Measurements from ENCODE around the gene EPHA7.

DNA sequence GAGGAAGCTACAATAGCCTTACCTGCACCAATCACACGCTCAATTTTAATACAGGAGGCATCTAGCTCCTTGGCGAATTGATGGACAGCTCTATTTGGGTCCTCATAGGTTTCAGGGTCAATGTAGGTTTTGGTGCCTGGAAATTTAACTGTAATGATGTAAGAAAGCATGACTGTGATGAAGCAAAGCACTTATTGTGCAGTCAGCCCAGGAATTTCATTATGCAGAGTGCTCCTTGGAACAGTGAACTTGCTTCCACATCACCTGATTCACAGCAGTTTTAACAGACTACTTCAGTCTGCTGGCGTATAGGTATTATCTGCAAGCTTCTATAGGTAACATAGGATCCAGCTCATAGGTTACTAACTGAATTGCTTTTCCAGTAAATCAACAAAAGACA lies 160.0 kb downstream of the EPHA7 start:
- TF ChIP-seq, protein P1, sequence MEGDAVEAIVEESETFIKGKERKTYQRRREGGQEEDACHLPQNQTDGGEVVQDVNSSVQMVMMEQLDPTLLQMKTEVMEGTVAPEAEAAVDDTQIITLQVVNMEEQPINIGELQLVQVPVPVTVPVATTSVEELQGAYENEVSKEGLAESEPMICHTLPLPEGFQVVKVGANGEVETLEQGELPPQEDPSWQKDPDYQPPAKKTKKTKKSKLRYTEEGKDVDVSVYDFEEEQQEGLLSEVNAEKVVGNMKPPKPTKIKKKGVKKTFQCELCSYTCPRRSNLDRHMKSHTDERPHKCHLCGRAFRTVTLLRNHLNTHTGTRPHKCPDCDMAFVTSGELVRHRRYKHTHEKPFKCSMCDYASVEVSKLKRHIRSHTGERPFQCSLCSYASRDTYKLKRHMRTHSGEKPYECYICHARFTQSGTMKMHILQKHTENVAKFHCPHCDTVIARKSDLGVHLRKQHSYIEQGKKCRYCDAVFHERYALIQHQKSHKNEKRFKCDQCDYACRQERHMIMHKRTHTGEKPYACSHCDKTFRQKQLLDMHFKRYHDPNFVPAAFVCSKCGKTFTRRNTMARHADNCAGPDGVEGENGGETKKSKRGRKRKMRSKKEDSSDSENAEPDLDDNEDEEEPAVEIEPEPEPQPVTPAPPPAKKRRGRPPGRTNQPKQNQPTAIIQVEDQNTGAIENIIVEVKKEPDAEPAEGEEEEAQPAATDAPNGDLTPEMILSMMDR (conservative IDR thresholded peaks at IDR 0.05; ENCODE audit: low read depth, low read length), result no peak
- TF ChIP-seq SMC3 (IDR thresholded peaks at IDR 0.05; ENCODE audit: low read depth, low read length) (no peak), RFX5 (IDR thresholded peaks at IDR 0.05; ENCODE audit: low read depth, low read length) (no peak), POLR2A (IDR thresholded peaks at IDR 0.05; ENCODE audit: low read depth, low read length) (no peak), RCOR1 (IDR thresholded peaks at IDR 0.05; ENCODE audit: insufficient replicate concordance, low read length) (no peak), MAFK (IDR thresholded peaks at IDR 0.05; ENCODE audit: low read depth, low read length) (no peak), CEBPB (IDR thresholded peaks at IDR 0.05; ENCODE audit: low read depth, low read length) (no peak), RAD21 (IDR thresholded peaks at IDR 0.05; ENCODE audit: low read length) (no peak), MAZ (IDR thresholded peaks at IDR 0.05; ENCODE audit: borderline replicate concordance, low read depth, low read length) (no peak), CHD1 (IDR thresholded peaks at IDR 0.05; ENCODE audit: low read depth, low read length) (no peak), MXI1 (IDR thresholded peaks at IDR 0.05; ENCODE audit: borderline replicate concordance, low read depth, low read length) (no peak), FOS (IDR thresholded peaks at IDR 0.05; ENCODE audit: low read depth, low read length) (no peak)
- TF ChIP-seq, protein P2, sequence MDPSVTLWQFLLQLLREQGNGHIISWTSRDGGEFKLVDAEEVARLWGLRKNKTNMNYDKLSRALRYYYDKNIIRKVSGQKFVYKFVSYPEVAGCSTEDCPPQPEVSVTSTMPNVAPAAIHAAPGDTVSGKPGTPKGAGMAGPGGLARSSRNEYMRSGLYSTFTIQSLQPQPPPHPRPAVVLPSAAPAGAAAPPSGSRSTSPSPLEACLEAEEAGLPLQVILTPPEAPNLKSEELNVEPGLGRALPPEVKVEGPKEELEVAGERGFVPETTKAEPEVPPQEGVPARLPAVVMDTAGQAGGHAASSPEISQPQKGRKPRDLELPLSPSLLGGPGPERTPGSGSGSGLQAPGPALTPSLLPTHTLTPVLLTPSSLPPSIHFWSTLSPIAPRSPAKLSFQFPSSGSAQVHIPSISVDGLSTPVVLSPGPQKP (IDR thresholded peaks at IDR 0.05; ENCODE audit: borderline replicate concordance, low read depth, low read length), result no peak
- TF ChIP-seq, protein P3, sequence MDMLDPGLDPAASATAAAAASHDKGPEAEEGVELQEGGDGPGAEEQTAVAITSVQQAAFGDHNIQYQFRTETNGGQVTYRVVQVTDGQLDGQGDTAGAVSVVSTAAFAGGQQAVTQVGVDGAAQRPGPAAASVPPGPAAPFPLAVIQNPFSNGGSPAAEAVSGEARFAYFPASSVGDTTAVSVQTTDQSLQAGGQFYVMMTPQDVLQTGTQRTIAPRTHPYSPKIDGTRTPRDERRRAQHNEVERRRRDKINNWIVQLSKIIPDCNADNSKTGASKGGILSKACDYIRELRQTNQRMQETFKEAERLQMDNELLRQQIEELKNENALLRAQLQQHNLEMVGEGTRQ (IDR thresholded peaks at IDR 0.05; ENCODE audit: low read depth, low read length), result no peak
